K562 (cell line): ENCODE data around the gene NUDT22. TPM values are rescaled to one million over a fixed set of nuclear protein-coding genes. Genes with fewer than 3 reads are reported as not detected.

Experiments
- ATAC-seq: fragments of 200-7000 bp; cut with Tn5 transposase; 3 replicates; pipeline ENCODE4 v1.9.1; 2020; ENCODE audit warnings: moderate library complexity
- BruUV-seq: library from RNA; stranded (reverse); fragments of 400-500 nt; replicated peaks from 2 replicates; lab custom pipeline; 2021; lab: Mats Ljungman, UMichigan
- CTCF ChIA-PET: fragments of 300-600 bp; formaldehyde crosslinking; extraction: SDS; loops from one replicate; lab custom pipeline; 2021; ENCODE audit warnings: low intra/inter-chr PET ratio; lab: Yijun Ruan, JAX
- POLR2A ChIA-PET: fragments of 300-600, 350-650 bp; sonication (Branson Sonifier 250); formaldehyde crosslinking; extraction: SDS; loops from one replicate; lab custom pipeline; 2021; ENCODE audit warnings: antibody characterized with exemption, inconsistent platforms; lab: Yijun Ruan, JAX
- DNase-seq, 4 experiments: peaks; one replicate each; pipeline versions ENCODE4 v3.0.0 to v3.0.0-alpha.2; 2011 to 2018; ENCODE audit warnings: low spot score in 3 of 4, mixed read lengths in 3 of 4; ENCODE audit errors: extremely low read depth in 1 of 4
- FAIRE-seq: peaks from 2 replicates; lab custom pipeline; 2011; peaks lifted over from hg19 to GRCh38; lab: Jason Lieb, UNC
- H2AFZ ChIP-seq: 2 replicates; pipeline ENCODE4 v1.6.0; 2011; ENCODE audit warnings: low read depth, low read length, control low read depth, inconsistent platforms
- H3K27ac ChIP-seq: fragments of 200-600 bp; 3 replicates; pipeline ENCODE4 v1.8.0; 2011; ENCODE audit warnings: low read depth, mild to moderate bottlenecking, control low read depth, inconsistent platforms, low read length, moderate library complexity, mixed read lengths; ENCODE audit errors: extremely low read depth
- H3K27me3 ChIP-seq, 2 experiments: fragments of 300-600 bp in 1 of 2; 2 replicates in 1 of 2; 3 replicates in 1 of 2; pipeline versions ENCODE4 v1.6.0 to v1.8.0; 2011; ENCODE audit warnings: inconsistent platforms in 2 of 2, low read length in 2 of 2, mild to moderate bottlenecking in 1 of 2, mixed read lengths in 1 of 2, moderate library complexity in 1 of 2; ENCODE audit not compliant: control insufficient read depth in 2 of 2, insufficient read depth in 2 of 2
- H3K36me3 ChIP-seq: fragments of 300-600 bp; 3 replicates; pipeline ENCODE4 v1.8.0; 2011; ENCODE audit warnings: mild to moderate bottlenecking, low read length, inconsistent platforms; ENCODE audit not compliant: control insufficient read depth, insufficient read depth
- H3K4me1 ChIP-seq, 2 experiments: fragments of 200-600 bp in 1 of 2; replicated peaks in 1 of 2; 2 replicates in 1 of 2; 3 replicates in 1 of 2; pipeline versions ENCODE4 v1.5.1 to v1.8.0; 2011; ENCODE audit warnings: inconsistent platforms in 2 of 2, low read length in 2 of 2, mild to moderate bottlenecking in 1 of 2, mixed read lengths in 1 of 2, moderate library complexity in 1 of 2; ENCODE audit not compliant: control insufficient read depth in 2 of 2, insufficient read depth in 2 of 2
- H3K4me2 ChIP-seq: 2 replicates; pipeline ENCODE4 v1.6.1; 2011; ENCODE audit warnings: low read length, control low read depth, inconsistent platforms, mixed read lengths; ENCODE audit not compliant: insufficient read depth
- H3K4me3 ChIP-seq: fragments of 200-600 bp; sonication (generic), shearing (Covaris generic); 2 replicates; pipeline ENCODE4 v1.5.1; 2016; ENCODE audit warnings: control low read depth, inconsistent platforms
- H3K79me2 ChIP-seq: fragments of 200-600 bp; 3 replicates; pipeline ENCODE4 v1.8.0; 2011; ENCODE audit warnings: low read length, inconsistent platforms; ENCODE audit not compliant: control insufficient read depth, insufficient read depth
- H3K9ac ChIP-seq, 2 experiments: 2 replicates each; pipeline versions ENCODE4 v1.6.0 to v1.6.1; 2011; ENCODE audit warnings: low read depth in 2 of 2, low read length in 2 of 2, control low read depth in 1 of 2, inconsistent platforms in 1 of 2, mild to moderate bottlenecking in 1 of 2, mixed read lengths in 1 of 2; ENCODE audit not compliant: insufficient read depth in 1 of 2
- H3K9me1 ChIP-seq: one replicate; pipeline ENCODE4 v1.6.0; 2011; ENCODE audit warnings: inconsistent platforms, mild to moderate bottlenecking, low read length, moderate library complexity; ENCODE audit not compliant: control insufficient read depth, insufficient read depth
- H3K9me3 ChIP-seq: replicated peaks from 2 replicates; pipeline ENCODE4 v1.5.1; 2011; ENCODE audit warnings: low read depth, low read length, inconsistent platforms; ENCODE audit not compliant: control insufficient read depth, insufficient read depth
- H4K20me1 ChIP-seq: replicated peaks from 2 replicates; pipeline ENCODE4 v1.6.1; 2011; ENCODE audit warnings: low read length, inconsistent platforms, mixed read lengths; ENCODE audit not compliant: control insufficient read depth, insufficient read depth
- FOXK1 ChIP-seq: sonication (generic); formaldehyde crosslinking; IDR thresholded peaks from 2 replicates; pipeline ENCODE4 v1.8.0; 2022; ENCODE audit warnings: missing genetic modification reagents, mild to moderate bottlenecking, borderline replicate concordance
- HOXB6 ChIP-seq: fragments of 250-450 bp; sonication (Bioruptor Pico); IDR thresholded peaks from 2 replicates; pipeline ENCODE4 v1.5.1; 2022; ENCODE audit warnings: mild to moderate bottlenecking, borderline replicate concordance
- MNT ChIP-seq, 2 experiments: fragments of 450-650 bp; conservative IDR thresholded peaks; 2 replicates each; pipeline ENCODE4 v1.6.1; 2017; ENCODE audit warnings: mild to moderate bottlenecking in 2 of 2, moderate library complexity in 2 of 2
- NR3C1 ChIP-seq: sonication (generic); formaldehyde crosslinking; IDR thresholded peaks from 2 replicates; pipeline ENCODE4 v1.8.1; 2022; ENCODE audit warnings: missing genetic modification reagents
- NR4A1 ChIP-seq, 2 experiments: fragments of 250-450 bp in 1 of 2; fragments of 450-650 bp in 1 of 2; sonication (Bioruptor Pico) in 1 of 2; IDR thresholded peaks; 2 replicates each; pipeline versions ENCODE4 v1.4.0 to v1.6.1; 2016 to 2020; ENCODE audit warnings: mild to moderate bottlenecking in 2 of 2, missing compliant biosample characterization in 1 of 2, missing genetic modification characterization in 1 of 2, moderate library complexity in 1 of 2
- NRF1 ChIP-seq, 2 experiments: fragments of 450-650 bp; IDR thresholded peaks in 1 of 2; conservative IDR thresholded peaks in 1 of 2; 2 replicates each; pipeline ENCODE4 v1.6.1; 2014; ENCODE audit warnings: mild to moderate bottlenecking in 2 of 2
- PREB ChIP-seq: sonication (generic); formaldehyde crosslinking; IDR thresholded peaks from 2 replicates; pipeline ENCODE4 v1.8.1; 2023; ENCODE audit warnings: mild to moderate bottlenecking, missing genetic modification reagents
- RBBP5 ChIP-seq: fragments of 200-600 bp; sonication (generic); IDR thresholded peaks from 2 replicates; pipeline ENCODE4 v1.6.1; 2012; ENCODE audit warnings: borderline replicate concordance, mild to moderate bottlenecking, low read length, control low read depth, inconsistent platforms; ENCODE audit not compliant: insufficient read depth, poor library complexity, severe bottlenecking
- SAP30 ChIP-seq: fragments of 200-600 bp; sonication (generic); IDR thresholded peaks from 2 replicates; pipeline ENCODE4 v1.6.1; 2012; ENCODE audit warnings: borderline replicate concordance, low read depth, mild to moderate bottlenecking, moderate library complexity, low read length, control low read depth, inconsistent platforms; ENCODE audit not compliant: insufficient read depth, poor library complexity, severe bottlenecking
- SMAD4 ChIP-seq: fragments of 250-450 bp; sonication (Bioruptor Pico); conservative IDR thresholded peaks from 2 replicates; pipeline ENCODE4 v1.8.0; 2021; ENCODE audit warnings: inconsistent platforms, mild to moderate bottlenecking, moderate library complexity
- XRCC3 ChIP-seq: fragments of 450-650 bp; IDR thresholded peaks from 2 replicates; pipeline ENCODE4 v1.6.1; 2017; ENCODE audit warnings: mild to moderate bottlenecking, moderate library complexity
- ZBTB7A ChIP-seq: IDR thresholded peaks from 2 replicates; pipeline ENCODE4 v1.6.1; 2011; ENCODE audit warnings: low read depth, mild to moderate bottlenecking, low read length, moderate library complexity, borderline replicate concordance; ENCODE audit not compliant: control insufficient read depth
- ZNF140 ChIP-seq: fragments of 250-450 bp; sonication (Bioruptor Pico); IDR thresholded peaks from 2 replicates; pipeline ENCODE4 v1.8.0; 2021; ENCODE audit warnings: moderate library complexity, mild to moderate bottlenecking, inconsistent platforms
- ZNF24 ChIP-seq: fragments of 450-650 bp; IDR thresholded peaks from 2 replicates; pipeline ENCODE4 v1.6.1; 2016
- ZNF586 ChIP-seq: fragments of 450-650 bp; formaldehyde crosslinking; conservative IDR thresholded peaks from 2 replicates; pipeline ENCODE4 v1.4.0; 2020; ENCODE audit warnings: mild to moderate bottlenecking, moderate library complexity
- WGBS: fragments of 100-300 bp; shearing (Covaris generic); methylation state at CpG from one replicate; pipeline ENCODE4 v1.1.6; 2016; ENCODE audit warnings: low coverage, mixed read lengths; ENCODE audit not compliant: insufficient coverage; ENCODE audit errors: missing lambda C conversion rate; 5-methylcytosine and 5-hydroxymethylcytosine counted together
- in situ Hi-C: fragments of 300-500 bp; cut with MboI; formaldehyde crosslinking; loops from 4 replicates; pipeline ENCODE4 v1.15.0; 2018; ENCODE audit warnings: inconsistent platforms, mixed read lengths
- intact Hi-C: fragments of 100-400 bp; cut with micrococcal nuclease; formaldehyde crosslinking; loops from 2 replicates; pipeline ENCODE4 v1.14.2; 2022
- polyA plus RNA-seq, 8 experiments: library from polyadenylated mRNA; depleted of rRNA in 4 of 8; stranded (reverse) in 5 of 8; unstranded in 3 of 8; fragments of >200 nt; fragmentation: Nextera tagmentation in 2 of 8; fragmentation: Illumina TruSeq in 1 of 8; extraction: Ambion mirVana in 2 of 8; extraction: Trizol in 1 of 8; gene quantifications; 2 replicates each; pipeline versions ENCODE4 v1.2.1 to v1.2.3, GENCODE V29; 2011 to 2014; ENCODE audit warnings: inconsistent platforms in 1 of 8, missing spikeins in 1 of 8
- total RNA-seq, 7 experiments: library from RNA; depleted of rRNA in 6 of 7; stranded (reverse); fragments of >200 nt in 6 of 7; fragmentation: Illumina TruSeq in 2 of 7; extraction: Trizol in 2 of 7; gene quantifications; 2 replicates each; pipeline versions ENCODE4 v1.2.1 to v1.2.3, GENCODE V29; 2011 to 2021; ENCODE audit warnings: low replicate concordance in 1 of 7

Gene NUDT22
- total and polyA plus RNA-seq, 9 of the 15 experiments (the other 6 are each of a cell fraction or from before 2014, with no cell fraction given): 6.3 to 92.6 (median 37.4) TPM

- ATAC-seq (peak; percentile 18), DNase-seq (no peak), FAIRE-seq (peak; percentile 37)
- Histone ChIP-seq H4K20me1 (peaks cover 2% of the 10 kb centered on the region), H3K4me1 (peaks cover 42 to 92% of the 10 kb centered on the region in 2 experiments), H3K9ac (peak overlapping the region; percentile 80 to 95), H2AFZ (peak overlapping the region; percentile 71), H3K27me3 (no peaks in the 10 kb centered on the region), H3K27ac (peak overlapping the region; percentile 85), H3K9me1 (no peaks in the 10 kb centered on the region), H3K4me2 (peak overlapping the region; percentile 87), H3K79me2 (peaks cover 50% of the 10 kb centered on the region), H3K36me3 (peaks cover 32% of the 10 kb centered on the region), H3K4me3 (peak overlapping the region; percentile 98), H3K9me3 (no peaks in the 10 kb centered on the region)
- ChIA-PET POLR2A (interaction anchor here (0.6 to 7.8 kb wide), 12 partner anchors 8 to 62 kb away, joined by 3 to 58 read pairs (median 4); partner anchors contain the start of genes FERMT3 and STIP1), CTCF (no interaction called here)
- intact Hi-C loops (loop anchor here (2.0 to 10.0 kb wide), 3 partner anchors 21 to 57 kb away; partner anchors contain the start of genes CATSPERZ, ESRRA and FERMT3), in situ Hi-C loops (no loop called here)
- WGBS: 19% methylated on average over 30 of the region's 31 CpGs
- no TSS peak for BruUV-seq
- TF ChIP-seq ZNF586 (CRISPR knock-in tag) (no peak), MNT (conservative IDR thresholded peaks at IDR 0.05) (no peak), PREB (CRISPR knock-in tag) (0 out of 2 replicates have a peak, but pooled peaks have one; percentile 8), RBBP5 (no peak), HOXB6 (CRISPR knock-in tag) (peak; percentile 51; the same call in 1 of the 2 replicates), ZBTB7A (0 out of 2 replicates have a peak, but pooled peaks have one; percentile 3), SMAD4 (peak; percentile 25; the same call in 1 of the 2 replicates), SAP30 (no peak), NR3C1 (no peak), NR4A1 (CRISPR knock-in tag; IDR thresholded peaks at IDR 0.05) (no peak), NR4A1 (tag; IDR thresholded peaks at IDR 0.05) (0 out of 2 replicates have a peak, but pooled peaks have one; percentile 12), ZNF140 (CRISPR knock-in tag) (no peak), FOXK1 (CRISPR knock-in tag) (no peak), XRCC3 (no peak), ZNF24 (peak; percentile 90), NRF1 (conservative IDR thresholded peaks at IDR 0.05 in 1 of 2, IDR thresholded peaks at IDR 0.05 in 1 of 2) (peak; percentile 44 to 64; a peak in 3 of 4 replicates)
Measured at GRCh38 chr11:64247729-64248531, 21.9 kb downstream of the NUDT22 start.
